Neuronal stem cell (in vitro differentiated cells): Measurements from ENCODE around the gene HTRA3.

Experiments
- DNase-seq: peaks from one replicate; pipeline ENCODE4 v3.0.0-alpha.2; 2013; ENCODE audit warnings: low spot score
- H2AFZ ChIP-seq: one replicate; pipeline ENCODE4 v1.6.1; 2013; ENCODE audit warnings: mild to moderate bottlenecking, low read length, inconsistent platforms
- H2AK5ac ChIP-seq: 2 replicates; pipeline ENCODE4 v1.6.1; 2013; ENCODE audit warnings: low read depth, mild to moderate bottlenecking, inconsistent platforms, low read length, moderate library complexity, mixed read lengths
- H2BK120ac ChIP-seq: 2 replicates; pipeline ENCODE4 v1.6.1; 2013; ENCODE audit warnings: low read depth, mild to moderate bottlenecking, inconsistent platforms, low read length, moderate library complexity, mixed read lengths
- H2BK12ac ChIP-seq: one replicate; pipeline ENCODE4 v1.6.1; 2013; ENCODE audit warnings: low read length, inconsistent platforms
- H2BK15ac ChIP-seq: 2 replicates; pipeline ENCODE4 v1.6.1; 2013; ENCODE audit warnings: mild to moderate bottlenecking, low read length, inconsistent platforms, mixed read lengths
- H2BK5ac ChIP-seq: one replicate; pipeline ENCODE4 v1.6.1; 2013; ENCODE audit warnings: inconsistent platforms, mild to moderate bottlenecking, low read length, moderate library complexity
- H3K14ac ChIP-seq: one replicate; pipeline ENCODE4 v1.6.1; 2013; ENCODE audit warnings: low read length, inconsistent platforms
- H3K18ac ChIP-seq: 2 replicates; pipeline ENCODE4 v1.6.1; 2013; ENCODE audit warnings: low read length, inconsistent platforms
- H3K23ac ChIP-seq: 2 replicates; pipeline ENCODE4 v1.6.1; 2013; ENCODE audit warnings: low read depth, mild to moderate bottlenecking, mixed read lengths, low read length, inconsistent platforms; ENCODE audit not compliant: poor library complexity
- H3K27ac ChIP-seq: replicated peaks from 3 replicates; pipeline ENCODE4 v1.5.1; 2013; ENCODE audit warnings: low read length, inconsistent platforms
- H3K27me3 ChIP-seq, 3 experiments: 2 replicates each; pipeline ENCODE4 v1.6.1; 2013; ENCODE audit warnings: low read length in 3 of 3, mild to moderate bottlenecking in 2 of 3, inconsistent platforms in 1 of 3, low read depth in 1 of 3, mixed read lengths in 1 of 3, moderate library complexity in 1 of 3; ENCODE audit not compliant: control insufficient read depth in 3 of 3, insufficient read depth in 3 of 3
- H3K36me3 ChIP-seq, 2 donors: replicated peaks in 1 of 2; 2 replicates each; pipeline ENCODE4 v1.6.1; 2013; ENCODE audit warnings: low read length in 2 of 2; ENCODE audit not compliant: control insufficient read depth in 2 of 2, insufficient read depth in 2 of 2
- H3K4ac ChIP-seq: 2 replicates; pipeline ENCODE4 v1.6.1; 2013; ENCODE audit warnings: inconsistent platforms, mild to moderate bottlenecking, low read length, moderate library complexity
- H3K4me1 ChIP-seq, 2 donors: 1 replicate in 1 of 2; 2 replicates in 1 of 2; pipeline ENCODE4 v1.6.1; 2013; ENCODE audit warnings: low read length in 2 of 2, low read depth in 1 of 2; ENCODE audit not compliant: control insufficient read depth in 2 of 2, insufficient read depth in 1 of 2
- H3K4me2 ChIP-seq: one replicate; pipeline ENCODE4 v1.6.1; 2013; ENCODE audit warnings: mild to moderate bottlenecking, low read length, inconsistent platforms; ENCODE audit not compliant: insufficient read depth, poor library complexity, severe bottlenecking
- H3K4me3 ChIP-seq, 2 donors: 2 replicates each; pipeline ENCODE4 v1.5.1; 2013; ENCODE audit warnings: low read length in 2 of 2, mild to moderate bottlenecking in 2 of 2, inconsistent platforms in 1 of 2, moderate library complexity in 1 of 2
- H3K79me1 ChIP-seq: one replicate; pipeline ENCODE4 v1.6.1; 2013; ENCODE audit warnings: low read depth, mild to moderate bottlenecking, inconsistent platforms, low read length, moderate library complexity
- H3K9ac ChIP-seq: one replicate; pipeline ENCODE4 v1.6.1; 2013; ENCODE audit warnings: mild to moderate bottlenecking, low read depth, low read length, inconsistent platforms; ENCODE audit not compliant: poor library complexity
- H3K9me3 ChIP-seq, 2 donors: replicated peaks in 1 of 2; 2 replicates each; pipeline versions ENCODE3 to v1.6.1; 2013; ENCODE audit warnings: low read length in 2 of 2, mild to moderate bottlenecking in 2 of 2, inconsistent platforms in 1 of 2, low read depth in 1 of 2, mixed read lengths in 1 of 2, moderate library complexity in 1 of 2; ENCODE audit not compliant: control insufficient read depth in 2 of 2, insufficient read depth in 1 of 2
- H4K8ac ChIP-seq: one replicate; pipeline ENCODE4 v1.6.1; 2013; ENCODE audit warnings: low read depth, mild to moderate bottlenecking, inconsistent platforms, low read length, moderate library complexity
- H4K91ac ChIP-seq: one replicate; pipeline ENCODE4 v1.6.1; 2013; ENCODE audit warnings: low read length, low read depth, mild to moderate bottlenecking, inconsistent platforms; ENCODE audit not compliant: poor library complexity
- WGBS, 2 donors: extraction: QIAGEN DNeasy Blood & Tissue Kit; methylation state at CpG; one replicate each; pipeline ENCODE4 v1.1.7; 2013; ENCODE audit warnings: missing lambda C conversion rate in 2 of 2, mixed read lengths in 1 of 2; ENCODE audit not compliant: insufficient read length in 2 of 2, insufficient replicate concordance in 1 of 2; ENCODE audit errors: extremely low coverage in 2 of 2; 5-methylcytosine and 5-hydroxymethylcytosine counted together

The HTRA3 gene

DNA sequence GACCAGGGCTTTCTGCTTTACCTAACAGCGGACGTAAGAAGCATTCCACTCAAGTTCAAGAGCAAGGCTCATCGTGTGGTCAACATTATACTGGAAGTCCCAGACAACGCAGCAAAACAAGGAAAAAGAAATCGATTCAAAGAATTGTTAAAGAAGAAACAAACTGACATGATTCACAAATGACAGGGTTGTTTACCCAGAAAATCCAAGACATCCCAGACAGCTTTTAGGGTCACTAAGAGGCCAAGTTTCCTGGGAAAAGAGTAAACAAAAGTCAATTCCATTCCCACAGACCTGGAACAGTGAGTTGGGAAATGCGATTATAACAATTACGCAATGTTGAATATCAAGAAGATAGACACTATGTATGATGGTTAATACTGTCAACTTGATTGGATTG, 21.5 kb upstream of the HTRA3 start:
- Histone ChIP-seq H3K9ac (no peak overlapping the region), H3K23ac (peak overlapping the region; percentile 58), H4K91ac (no peak overlapping the region), H3K4me2 (no peak overlapping the region), H3K36me3 (no peaks in the 10 kb centered on the region), H3K4me3 (no peak overlapping the region), H2BK15ac (no peak overlapping the region), H3K14ac (no peak overlapping the region), H2BK5ac (no peak overlapping the region), H2AFZ (no peak overlapping the region), H4K8ac (no peak overlapping the region), H3K9me3 (no peaks in the 10 kb centered on the region), H3K27ac (no peak overlapping the region), H3K27me3 (peaks cover 0 to 3% (median 0%) of the 10 kb centered on the region in 3 experiments), H2AK5ac (no peak overlapping the region), H2BK12ac (no peak overlapping the region), H3K79me1 (no peaks in the 10 kb centered on the region), H3K18ac (no peak overlapping the region), H3K4ac (no peak overlapping the region), H3K4me1 (peaks cover 0 to 2% of the 10 kb centered on the region in 2 donors), H2BK120ac (no peak overlapping the region)
- no CpG with 5 or more reads among the region's 7 CpGs for WGBS, 2 donors
- no peak for DNase-seq

GRCh38 chr4:8250227-8250626, 19.3 kb upstream of the HTRA3 start:
- no peak overlapping the region for H3K23ac ChIP-seq

DNA sequence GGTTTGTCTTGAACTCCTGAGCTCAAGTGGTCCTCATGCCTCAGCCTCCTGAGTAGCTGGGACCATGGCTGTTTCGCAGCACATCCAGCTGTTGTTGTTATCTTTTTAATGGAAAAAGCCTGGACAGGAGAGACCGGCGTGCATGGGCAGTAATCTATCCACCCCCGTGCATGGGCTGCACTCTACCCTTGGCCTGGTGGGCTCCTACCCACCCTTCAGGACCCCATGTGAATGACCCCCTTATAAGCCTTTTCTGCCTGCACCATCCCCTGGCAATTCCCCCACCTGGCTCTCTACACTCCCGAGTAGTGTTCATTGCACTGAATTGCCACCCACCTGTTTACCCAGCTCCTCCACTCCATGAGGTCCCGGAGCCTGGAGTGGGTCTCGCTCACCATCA, 18.9 kb upstream of the HTRA3 start:
- Histone ChIP-seq H2BK5ac (no peak overlapping the region), H3K4me1 (peaks cover 0 to 2% of the 10 kb centered on the region in 2 donors), H3K14ac (no peak overlapping the region), H3K79me1 (no peaks in the 10 kb centered on the region), H3K18ac (peak overlapping the region; percentile 27), H2BK15ac (no peak overlapping the region), H3K9ac (no peak overlapping the region), H4K91ac (no peak overlapping the region), H2BK12ac (no peak overlapping the region), H3K36me3 (no peaks in the 10 kb centered on the region), H2AFZ (no peak overlapping the region), H3K27ac (no peak overlapping the region), H3K9me3 (no peaks in the 10 kb centered on the region), H2AK5ac (no peak overlapping the region), H3K4me2 (no peak overlapping the region), H3K4ac (no peak overlapping the region), H3K27me3 (peaks cover 0 to 3% (median 0%) of the 10 kb centered on the region in 3 experiments), H2BK120ac (no peak overlapping the region), H4K8ac (no peak overlapping the region), H3K23ac (no peak overlapping the region), H3K4me3 (no peak overlapping the region)
- no CpG with 5 or more reads among the region's 7 CpGs for WGBS, 2 donors
- DNase-seq, result no peak

More at GRCh38 chr4:8250227-8250626, 19.3 kb upstream of the HTRA3 start:
- H3K14ac ChIP-seq, result no peak overlapping the region
- no peak overlapping the region for H3K18ac ChIP-seq
- H3K27ac ChIP-seq, result no peak overlapping the region
- peaks cover 0 to 2% of the 10 kb centered on the region in 2 donors for H3K4me1 ChIP-seq
- H3K4ac ChIP-seq, result no peak overlapping the region
- peaks cover 0 to 3% (median 0%) of the 10 kb centered on the region in 3 experiments for H3K27me3 ChIP-seq
- no peak overlapping the region for H4K91ac ChIP-seq
- H2BK5ac ChIP-seq, result no peak overlapping the region
- H2BK15ac ChIP-seq, result no peak overlapping the region
- no peak overlapping the region for H2BK12ac ChIP-seq
- no peak overlapping the region for H2AFZ ChIP-seq
- H3K9ac ChIP-seq, result no peak overlapping the region
- H2AK5ac ChIP-seq, result no peak overlapping the region
- no peaks in the 10 kb centered on the region for H3K36me3 ChIP-seq
- H3K9me3 ChIP-seq, result no peaks in the 10 kb centered on the region
- H2BK120ac ChIP-seq, result no peak overlapping the region
- H3K4me2 ChIP-seq, result no peak overlapping the region
- DNase-seq, result no peak
- WGBS, 2 donors, result no CpG with 5 or more reads among the region's 3 CpGs
- no peak overlapping the region for H4K8ac ChIP-seq
- no peaks in the 10 kb centered on the region for H3K79me1 ChIP-seq
- peak overlapping the region in 1 of 2 donors; percentile 22 for H3K4me3 ChIP-seq

- H3K9me3 ChIP-seq, result no peaks in the 10 kb centered on the region
- no peak overlapping the region for H2BK5ac ChIP-seq
- no CpG with 5 or more reads among the region's 24 CpGs for WGBS, 2 donors
- no peaks in the 10 kb centered on the region for H3K79me1 ChIP-seq
- H4K8ac ChIP-seq, result no peak overlapping the region
- H2AK5ac ChIP-seq, result no peak overlapping the region
- H3K4me3 ChIP-seq, result no peak overlapping the region
- H2BK15ac ChIP-seq, result no peak overlapping the region
- H2BK12ac ChIP-seq, result no peak overlapping the region
- H3K36me3 ChIP-seq, result no peaks in the 10 kb centered on the region
- no peak overlapping the region for H3K4me2 ChIP-seq
- DNase-seq, result no peak
- H4K91ac ChIP-seq, result no peak overlapping the region
- no peak overlapping the region for H3K14ac ChIP-seq
- peaks cover 0 to 2% of the 10 kb centered on the region in 2 donors for H3K4me1 ChIP-seq
- H3K18ac ChIP-seq, result no peak overlapping the region
- peak overlapping the region; percentile 78 for H3K9ac ChIP-seq
- H3K4ac ChIP-seq, result no peak overlapping the region
- no peak overlapping the region for H3K27ac ChIP-seq
- no peak overlapping the region for H2BK120ac ChIP-seq
- peaks cover 0 to 3% (median 0%) of the 10 kb centered on the region in 3 experiments for H3K27me3 ChIP-seq
- no peak overlapping the region for H2AFZ ChIP-seq
- H3K23ac ChIP-seq, result peak overlapping the region; percentile 76
Measured at GRCh38 chr4:8251110-8251883, 18.3 kb upstream of the HTRA3 start.
